Type B pancreatic cell (in vitro differentiated cells): Measurements from ENCODE around the gene MPI. TPM values are rescaled to one million over a fixed set of nuclear protein-coding genes. Genes with fewer than 3 reads are reported as not detected.

Source experiments
- DNase-seq: peaks from one replicate; pipeline ENCODE4 v3.0.0; 2021; ENCODE audit warnings: mixed read lengths; ENCODE audit not compliant: unreplicated experiment; ENCODE audit errors: extremely low spot score
- H3K27ac Mint-ChIP-seq: 2 replicates; pipeline ENCODE4 v1.8.0; 2021; ENCODE audit warnings: mild to moderate bottlenecking, mixed read lengths
- H3K27me3 Mint-ChIP-seq: 2 replicates; pipeline ENCODE4 v1.8.0; 2021; ENCODE audit warnings: mixed read lengths
- H3K36me3 Mint-ChIP-seq: 2 replicates; pipeline ENCODE4 v1.8.0; 2021; ENCODE audit warnings: mixed read lengths
- H3K4me1 Mint-ChIP-seq: one replicate; pipeline ENCODE4 v1.8.0; 2021; ENCODE audit warnings: mixed read lengths; ENCODE audit not compliant: unreplicated experiment
- H3K4me3 Mint-ChIP-seq: 2 replicates; pipeline ENCODE4 v1.8.0; 2021; ENCODE audit warnings: mild to moderate bottlenecking, mixed read lengths
- H3K9me3 Mint-ChIP-seq: 2 replicates; pipeline ENCODE4 v1.8.0; 2021; ENCODE audit warnings: mixed read lengths
- CTCF ChIP-seq: fragments of 200-600 bp; sonication (generic); conservative IDR thresholded peaks from 2 replicates; pipeline ENCODE4 v1.5.0; 2021; ENCODE audit warnings: antibody characterized with exemption, mild to moderate bottlenecking
- total RNA-seq: library from RNA; stranded (reverse); gene quantifications from 2 replicates; pipeline ENCODE4 v1.2.1, GENCODE V29; 2021; ENCODE audit warnings: low replicate concordance

MPI gene
- total RNA-seq, 1 donor from 2014 or later = 50.3 TPM

GRCh38 chr15:74847432-74847831 lies 42.4 kb upstream of the MPI start:
- no peaks in the 10 kb centered on the region for H3K9me3 Mint-ChIP-seq
- no peak overlapping the region for H3K4me3 Mint-ChIP-seq
- no peaks in the 10 kb centered on the region for H3K27me3 Mint-ChIP-seq
- TF ChIP-seq CTCF = no peak
- no peak overlapping the region for H3K27ac Mint-ChIP-seq
- DNase-seq = no peak
- H3K4me1 Mint-ChIP-seq = peaks cover 6% of the 10 kb centered on the region
- peaks cover 10% of the 10 kb centered on the region for H3K36me3 Mint-ChIP-seq

- H3K4me3 Mint-ChIP-seq = no peak overlapping the region
- H3K27ac Mint-ChIP-seq = no peak overlapping the region
Measured at GRCh38 chr15:74850393-74850792, 39.4 kb upstream of the MPI start.

GRCh38 chr15:74851960-74852359 lies 37.9 kb upstream of the MPI start:
- no peaks in the 10 kb centered on the region for H3K9me3 Mint-ChIP-seq
- peaks cover 8% of the 10 kb centered on the region for H3K36me3 Mint-ChIP-seq
- TF ChIP-seq CTCF = no peak
- no peak for DNase-seq
- H3K4me3 Mint-ChIP-seq = no peak overlapping the region
- peaks cover 2% of the 10 kb centered on the region for H3K4me1 Mint-ChIP-seq
- H3K27me3 Mint-ChIP-seq = no peaks in the 10 kb centered on the region
- H3K27ac Mint-ChIP-seq = no peak overlapping the region

More at GRCh38 chr15:74850393-74850792, 39.4 kb upstream of the MPI start:
- H3K4me1 Mint-ChIP-seq = no peaks in the 10 kb centered on the region
- DNase-seq = no peak
- no peak for TF ChIP-seq CTCF
- peaks cover 7% of the 10 kb centered on the region for H3K36me3 Mint-ChIP-seq
- no peaks in the 10 kb centered on the region for H3K27me3 Mint-ChIP-seq
- no peaks in the 10 kb centered on the region for H3K9me3 Mint-ChIP-seq

GRCh38 chr15:74854453-74855022 lies 35.3 kb upstream of the MPI start:
- no peaks in the 10 kb centered on the region for H3K27me3 Mint-ChIP-seq
- DNase-seq = no peak
- peaks cover 3% of the 10 kb centered on the region for H3K36me3 Mint-ChIP-seq
- H3K4me3 Mint-ChIP-seq = no peak overlapping the region
- no peak overlapping the region for H3K27ac Mint-ChIP-seq
- no peak for TF ChIP-seq CTCF
- H3K9me3 Mint-ChIP-seq = no peaks in the 10 kb centered on the region
- peaks cover 9% of the 10 kb centered on the region for H3K4me1 Mint-ChIP-seq

GRCh38 chr15:74855857-74856256 lies 34.0 kb upstream of the MPI start:
- Mint-ChIP-seq H3K27me3 (no peaks in the 10 kb centered on the region), H3K9me3 (no peaks in the 10 kb centered on the region), H3K4me3 (no peak overlapping the region), H3K36me3 (peaks cover 3% of the 10 kb centered on the region), H3K4me1 (peaks cover 9% of the 10 kb centered on the region), H3K27ac (no peak overlapping the region)
- no peak for TF ChIP-seq CTCF
- no peak for DNase-seq

- no peak overlapping the region for H3K4me3 Mint-ChIP-seq
- no peaks in the 10 kb centered on the region for H3K27me3 Mint-ChIP-seq
- no peak for DNase-seq
- H3K27ac Mint-ChIP-seq = no peak overlapping the region
- H3K4me1 Mint-ChIP-seq = peaks cover 9% of the 10 kb centered on the region
- TF ChIP-seq CTCF = no peak
- peaks cover 3% of the 10 kb centered on the region for H3K36me3 Mint-ChIP-seq
- no peaks in the 10 kb centered on the region for H3K9me3 Mint-ChIP-seq
Measured at GRCh38 chr15:74856537-74856936, 33.3 kb upstream of the MPI start.
